ENCODE data around the gene TBXAS1. TPM values are rescaled to one million over a fixed set of nuclear protein-coding genes. Genes with fewer than 3 reads are reported as not detected.

The TBXAS1 gene
- total RNA-seq, 2 donors from 2014 or later = 15.7 to 23.7 TPM

DNA sequence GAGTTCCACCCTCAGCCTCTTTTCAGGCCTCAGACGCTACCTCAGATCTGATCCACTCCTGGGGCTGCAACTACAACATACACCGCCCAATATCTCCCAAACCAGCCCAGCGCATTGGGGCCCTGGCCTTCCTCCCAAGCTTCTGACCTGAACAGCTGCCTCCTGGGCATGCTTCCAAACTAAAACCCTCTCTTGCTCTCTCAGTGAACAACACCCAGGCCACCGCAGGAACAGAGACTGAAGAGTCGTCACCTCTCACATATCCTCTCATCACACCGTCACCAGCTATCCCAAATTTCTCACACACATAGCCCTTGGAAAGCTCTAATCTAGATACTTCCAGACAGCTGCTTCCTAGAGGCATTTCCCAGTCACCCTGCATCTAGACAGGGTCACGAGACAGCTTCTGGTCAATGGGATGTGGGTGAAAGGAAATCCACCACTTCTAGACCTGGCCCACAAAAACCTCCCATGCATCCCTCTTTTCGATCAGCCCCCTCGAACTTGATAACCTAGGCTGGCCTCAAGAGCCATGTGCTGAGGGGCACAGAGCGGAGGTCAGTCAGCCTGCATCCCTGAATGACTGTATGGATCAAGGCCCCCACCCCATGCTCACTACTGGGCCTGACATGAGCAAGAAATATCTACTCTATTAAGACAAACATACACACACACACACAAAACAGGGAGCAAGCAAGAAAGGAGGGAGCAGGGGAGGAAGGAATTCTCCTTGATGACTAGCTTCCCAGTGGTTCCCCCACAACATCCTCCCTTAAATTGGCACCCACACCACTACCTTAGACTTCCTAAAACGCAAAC, 231.9 kb downstream of the TBXAS1 start:
- no peak for DNase-seq (ENCODE audit: low spot score)
- intact Hi-C loops (cut with DNase I) = no loop called here

DNA sequence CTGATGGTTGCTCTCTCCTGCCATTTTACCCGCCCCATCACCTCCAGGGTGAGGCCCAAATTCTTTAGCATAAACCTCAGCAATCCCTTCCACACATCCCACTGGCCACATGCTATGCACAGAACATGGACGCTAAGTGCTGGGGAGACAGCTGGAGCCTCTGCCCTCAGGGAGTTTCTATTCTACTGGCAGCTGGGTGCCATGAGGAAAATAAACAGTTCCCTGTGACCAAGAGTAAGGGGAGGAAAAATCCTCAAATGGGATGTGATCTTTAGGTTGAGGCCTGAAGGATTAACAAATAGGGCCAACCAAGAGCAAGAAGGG, 232.5 kb downstream of the TBXAS1 start:
- intact Hi-C loops (cut with DNase I) = no loop called here
- DNase-seq (ENCODE audit: low spot score) = no peak

DNA sequence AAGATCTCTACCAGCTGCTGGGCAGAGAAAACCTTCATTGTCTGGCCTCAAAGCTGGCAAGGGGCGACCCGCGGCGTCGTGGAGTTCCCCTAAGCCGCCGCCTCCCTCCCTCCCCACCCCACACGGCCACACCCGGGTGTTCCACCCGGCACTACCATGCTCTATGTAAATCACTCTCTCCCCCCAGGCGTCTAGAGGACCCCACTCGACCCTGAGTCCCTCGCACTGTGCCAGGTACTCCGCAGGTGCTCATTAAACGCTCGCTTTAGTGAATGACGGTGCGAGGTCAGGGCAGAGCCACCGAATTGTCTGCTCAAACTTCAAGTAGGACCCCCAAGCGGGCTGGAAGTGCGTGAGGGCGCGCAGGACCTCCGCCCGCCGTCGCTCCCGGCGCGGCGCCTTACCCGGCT, 233.1 kb downstream of the TBXAS1 start:
- no peak for DNase-seq (ENCODE audit: low spot score)
- intact Hi-C loops (cut with DNase I) = no loop called here

DNA sequence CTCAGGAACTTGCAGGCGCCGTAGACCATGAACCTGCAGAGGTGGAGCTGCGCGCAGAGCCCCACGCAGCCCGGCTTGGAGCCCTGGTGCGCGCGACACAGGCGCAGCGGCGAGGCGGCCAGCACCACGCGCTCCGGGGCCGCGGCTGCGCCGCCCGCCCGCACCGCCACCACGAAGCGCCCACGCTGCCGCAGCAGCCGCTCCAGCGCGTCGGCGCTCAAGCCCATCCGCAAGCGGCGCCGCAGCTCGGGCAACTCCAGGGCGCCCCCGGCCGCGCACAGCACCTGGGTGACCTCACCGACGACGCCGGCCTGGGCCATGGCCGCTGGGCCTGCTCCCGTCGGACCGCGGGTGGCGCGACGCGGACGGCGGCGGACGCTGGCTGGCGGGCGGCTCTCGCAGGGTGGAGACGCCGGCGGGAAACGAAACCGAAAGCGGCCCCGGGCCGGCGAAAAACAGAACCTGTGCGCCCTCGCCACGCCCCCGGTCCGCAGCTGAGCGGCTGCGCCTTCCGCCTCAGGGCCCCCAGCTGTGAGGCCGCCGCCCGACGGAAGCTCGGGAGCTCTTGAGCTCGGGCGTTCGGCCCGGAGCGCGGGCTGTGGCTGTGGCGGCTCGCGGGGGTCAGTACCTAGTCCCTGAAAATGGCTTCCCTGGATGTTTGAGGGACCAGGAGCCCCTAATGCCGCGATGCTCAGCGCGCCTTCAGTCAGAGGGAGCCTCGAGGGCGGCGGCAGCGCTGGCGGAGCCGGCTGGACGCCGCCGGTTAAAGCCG, 233.7 kb downstream of the TBXAS1 start, which contains the start of gene PARP12:
PARP12 (minus strand) TSS at position 424 of the 772 bp plus-strand sequence; CDS start at position 320, 104 bp downstream.
- intact Hi-C loops (cut with DNase I) = no loop called here
- DNase-seq (ENCODE audit: low spot score) = peak; percentile 97

DNA sequence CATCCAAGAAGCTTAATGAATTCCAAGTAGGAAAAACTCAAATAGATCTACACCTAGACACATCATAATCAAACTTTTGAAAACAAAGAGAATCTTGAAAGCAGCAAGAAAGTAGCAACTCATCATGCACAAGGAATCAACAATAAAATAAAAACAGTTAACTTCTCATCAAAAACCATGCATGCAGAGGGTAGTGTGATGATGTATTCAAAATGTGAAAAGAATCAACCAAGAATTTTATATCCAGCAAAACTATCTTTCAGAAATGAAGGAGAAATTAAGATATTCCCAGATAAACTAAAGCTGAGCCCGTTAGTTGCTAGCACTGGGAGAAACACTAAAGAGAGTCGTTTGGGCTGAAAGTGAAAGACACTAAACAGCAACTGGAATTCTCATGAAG, 238.0 kb downstream of the TBXAS1 start:
- intact Hi-C loops (cut with DNase I) = no loop called here
- DNase-seq (ENCODE audit: low spot score) = no peak

DNA sequence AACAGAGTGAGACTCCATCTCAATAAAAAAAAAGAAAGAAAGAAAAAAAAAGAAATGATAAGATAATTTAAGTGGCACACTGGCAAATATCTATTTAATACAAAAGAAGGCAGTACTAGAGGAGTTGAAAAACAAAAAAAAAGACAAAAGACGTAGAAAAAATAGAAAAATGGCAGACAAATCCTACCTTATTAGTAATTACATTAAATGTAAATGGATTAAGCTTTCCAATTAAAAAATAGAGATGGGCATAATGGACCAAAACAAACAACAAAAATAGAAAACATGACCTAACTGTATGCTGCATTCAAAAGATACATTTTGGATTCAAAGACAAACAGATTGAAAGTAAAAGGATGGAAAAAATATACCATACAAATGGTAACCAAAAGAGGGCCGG, 239.0 kb downstream of the TBXAS1 start:
- intact Hi-C loops (cut with DNase I) = no loop called here
- DNase-seq (ENCODE audit: low spot score) = no peak

DNA sequence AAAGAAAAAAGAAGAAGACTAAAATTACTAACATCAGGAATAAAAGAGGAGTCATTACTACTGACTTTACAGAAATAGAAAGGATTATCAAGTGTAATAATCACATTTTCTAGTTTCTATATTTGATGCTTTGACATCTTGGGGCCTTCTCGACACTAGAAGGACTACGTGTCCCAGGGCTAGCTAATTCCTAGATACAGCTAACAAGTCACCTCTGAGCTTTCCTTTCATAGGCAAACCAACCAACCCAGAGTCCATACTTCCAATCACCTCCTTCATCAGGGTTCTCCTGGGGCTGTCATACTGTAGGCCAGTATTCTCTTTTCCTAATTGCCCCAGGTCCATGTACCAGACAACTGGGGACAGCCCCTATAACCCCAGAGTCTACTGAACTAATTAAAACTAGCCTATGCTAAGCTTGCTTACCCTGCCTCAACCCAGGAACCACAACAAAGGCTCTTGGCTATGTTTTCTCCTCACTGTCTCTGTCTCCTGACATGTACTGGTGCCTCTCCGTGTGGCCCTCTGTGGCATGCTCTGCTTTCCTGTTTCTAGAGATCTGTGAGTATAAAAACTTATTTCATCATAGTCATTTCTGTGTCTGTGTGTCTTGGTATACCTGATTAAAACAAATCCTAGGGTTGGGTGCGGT, 240.4 kb downstream of the TBXAS1 start:
- intact Hi-C loops (cut with DNase I) = no loop called here

More for the DNA sequence above, 240.4 kb downstream of the TBXAS1 start:
- no peak for DNase-seq (ENCODE audit: low spot score)

Other genes with a start within 250 kb of the TBXAS1 start
- 10 to 100 TPM; 46.5 to 67.6 TPM for gene HIPK2, start 51.3 kb upstream of the TBXAS1 start, total RNA-seq
- gene PARP12, start 233.7 kb downstream of the TBXAS1 start, total RNA-seq = 10 to 100 TPM; 27.7 to 35.3 TPM

Data from posterior vena cava (tissue), 2 donors.